ENCODE measurements around the gene TMEM253.

TMEM253 gene

GRCh38 chr14:21103411-21103709 is 2.5 kb downstream of the TMEM253 start:
- in situ Hi-C loops (cut with MboI; ENCODE audit: low sequenced_read_pairs), result loop anchor here (5.0 kb wide), 1 partner anchor 36 kb away; no protein-coding TSS in a partner anchor

GRCh38 chr14:21103710-21104447 is 3.0 kb downstream of the TMEM253 start:
- in situ Hi-C loops (cut with MboI; ENCODE audit: low sequenced_read_pairs), result loop anchor here (5.0 kb wide), 1 partner anchor 37 kb away; no protein-coding TSS in a partner anchor

- in situ Hi-C loops (cut with MboI; ENCODE audit: low sequenced_read_pairs), result loop anchor here (5.0 kb wide), 1 partner anchor 37 kb away; no protein-coding TSS in a partner anchor
These were observed 3.7 kb downstream of the TMEM253 start for GRCh38 chr14:21104448-21105060.

- in situ Hi-C loops (cut with MboI; ENCODE audit: low sequenced_read_pairs), result no loop called here
These were observed 4.2 kb downstream of the TMEM253 start for GRCh38 chr14:21105095-21105494.

- in situ Hi-C loops (cut with MboI; ENCODE audit: low sequenced_read_pairs), result no loop called here
These were observed 5.3 kb downstream of the TMEM253 start for GRCh38 chr14:21106176-21106497.

- in situ Hi-C loops (cut with MboI; ENCODE audit: low sequenced_read_pairs), result no loop called here
These were observed 5.8 kb downstream of the TMEM253 start for GRCh38 chr14:21106498-21107282.

GRCh38 chr14:21107283-21107800 is 6.5 kb downstream of the TMEM253 start:
- in situ Hi-C loops (cut with MboI; ENCODE audit: low sequenced_read_pairs), result no loop called here

- in situ Hi-C loops (cut with MboI; ENCODE audit: low sequenced_read_pairs), result no loop called here
These were observed 7.9 kb downstream of the TMEM253 start for GRCh38 chr14:21108791-21109190.

- in situ Hi-C loops (cut with MboI; ENCODE audit: low sequenced_read_pairs), result no loop called here
These were observed 8.7 kb downstream of the TMEM253 start for GRCh38 chr14:21109377-21110138.

GRCh38 chr14:21112255-21112654 is 11.4 kb downstream of the TMEM253 start:
- in situ Hi-C loops (cut with MboI; ENCODE audit: low sequenced_read_pairs), result no loop called here

- in situ Hi-C loops (cut with MboI; ENCODE audit: low sequenced_read_pairs), result no loop called here
These were observed 12.5 kb downstream of the TMEM253 start for GRCh38 chr14:21113369-21113768.

GRCh38 chr14:21118933-21119332 is 18.1 kb downstream of the TMEM253 start:
- in situ Hi-C loops (cut with MboI; ENCODE audit: low sequenced_read_pairs), result no loop called here

GRCh38 chr14:21120686-21121085 is 19.8 kb downstream of the TMEM253 start:
- in situ Hi-C loops (cut with MboI; ENCODE audit: low sequenced_read_pairs), result no loop called here

- in situ Hi-C loops (cut with MboI; ENCODE audit: low sequenced_read_pairs), result no loop called here
These were observed 20.3 kb downstream of the TMEM253 start for GRCh38 chr14:21121122-21121521.

- in situ Hi-C loops (cut with MboI; ENCODE audit: low sequenced_read_pairs), result no loop called here
These were observed 22.6 kb downstream of the TMEM253 start for GRCh38 chr14:21123429-21123828.

- in situ Hi-C loops (cut with MboI; ENCODE audit: low sequenced_read_pairs), result no loop called here
These were observed 33.0 kb downstream of the TMEM253 start for GRCh38 chr14:21133901-21134300.

- in situ Hi-C loops (cut with MboI; ENCODE audit: low sequenced_read_pairs), result no loop called here
These were observed 35.2 kb downstream of the TMEM253 start for GRCh38 chr14:21136024-21136423.

- in situ Hi-C loops (cut with MboI; ENCODE audit: low sequenced_read_pairs), result no loop called here
These were observed 41.5 kb downstream of the TMEM253 start for GRCh38 chr14:21142357-21142756.

GRCh38 chr14:21145437-21145836 is 44.6 kb downstream of the TMEM253 start:
- in situ Hi-C loops (cut with MboI; ENCODE audit: low sequenced_read_pairs), result no loop called here

- in situ Hi-C loops (cut with MboI; ENCODE audit: low sequenced_read_pairs), result no loop called here
These were observed 48.9 kb downstream of the TMEM253 start for GRCh38 chr14:21149641-21150367.

Measured in HL-60/S4 (cell line).